CD14-positive monocyte (primary cell): ENCODE measurements around the gene SEMA6D. TPM values are rescaled to one million over a fixed set of nuclear protein-coding genes. Genes with fewer than 3 reads are reported as not detected.

Source experiments
- DNase-seq, 3 donors: peaks; one replicate each; pipeline ENCODE4 v3.0.0-alpha.2; 2011 to 2022
- H2AFZ ChIP-seq: 2 replicates; pipeline ENCODE4 v1.6.0; 2012; ENCODE audit warnings: mild to moderate bottlenecking, low read depth, low read length, inconsistent platforms; ENCODE audit not compliant: insufficient read depth, poor library complexity, severe bottlenecking
- H3K27ac ChIP-seq, 2 donors: 1 replicate in 1 of 2; 2 replicates in 1 of 2; pipeline ENCODE4 v1.5.1; 2012 to 2013; ENCODE audit warnings: low read length in 2 of 2, control low read depth in 1 of 2, inconsistent platforms in 1 of 2, low read depth in 1 of 2, mild to moderate bottlenecking in 1 of 2
- H3K27me3 ChIP-seq, 2 donors: one replicate each; pipeline versions ENCODE4 v1.6.0 to v1.6.1; 2011 to 2013; ENCODE audit warnings: low read length in 2 of 2; ENCODE audit not compliant: control insufficient read depth in 2 of 2, insufficient read depth in 2 of 2
- H3K36me3 ChIP-seq, 2 donors: replicated peaks in 1 of 2; 1 replicate in 1 of 2; 2 replicates in 1 of 2; pipeline versions ENCODE4 v1.5.1 to v1.6.1; 2012 to 2013; ENCODE audit warnings: low read length in 2 of 2, control low read depth in 1 of 2, inconsistent platforms in 1 of 2, mild to moderate bottlenecking in 1 of 2; ENCODE audit not compliant: insufficient read depth in 2 of 2, control insufficient read depth in 1 of 2
- H3K4me1 ChIP-seq, 2 donors: 1 replicate in 1 of 2; 2 replicates in 1 of 2; pipeline versions ENCODE4 v1.5.1 to v1.6.1; 2012 to 2013; ENCODE audit warnings: low read length in 2 of 2, control low read depth in 1 of 2, inconsistent platforms in 1 of 2, mild to moderate bottlenecking in 1 of 2, moderate library complexity in 1 of 2; ENCODE audit not compliant: insufficient read depth in 2 of 2, control insufficient read depth in 1 of 2
- H3K4me2 ChIP-seq: replicated peaks from 2 replicates; pipeline ENCODE3; 2012; ENCODE audit warnings: low read length, moderate library complexity, mild to moderate bottlenecking; ENCODE audit not compliant: poor library complexity, severe bottlenecking; ENCODE audit errors: extremely low read depth
- H3K4me3 ChIP-seq, 3 experiments: fragments of 200-600 bp in 1 of 3; sonication (generic) in 1 of 3; replicated peaks in 1 of 3; 1 replicate in 2 of 3; 2 replicates in 1 of 3; pipeline ENCODE4 v1.5.1; 2011 to 2013; ENCODE audit warnings: low read length in 3 of 3, mild to moderate bottlenecking in 3 of 3, control low read depth in 2 of 3, low read depth in 2 of 3, inconsistent platforms in 1 of 3, moderate library complexity in 1 of 3
- H3K79me2 ChIP-seq: 2 replicates; pipeline ENCODE4 v1.6.0; 2012; ENCODE audit warnings: mild to moderate bottlenecking, control low read depth, inconsistent platforms, low read length, moderate library complexity; ENCODE audit not compliant: insufficient read depth
- H3K9ac ChIP-seq: 2 replicates; pipeline ENCODE4 v1.6.0; 2017; ENCODE audit warnings: low read length, mild to moderate bottlenecking; ENCODE audit not compliant: insufficient read depth, poor library complexity, severe bottlenecking
- H3K9me3 ChIP-seq, 2 donors: replicated peaks in 1 of 2; 1 replicate in 1 of 2; 2 replicates in 1 of 2; pipeline versions ENCODE4 v1.5.1 to v1.6.1; 2012 to 2013; ENCODE audit warnings: low read length in 2 of 2, control low read depth in 1 of 2; ENCODE audit not compliant: control insufficient read depth in 1 of 2, insufficient read depth in 1 of 2
- H4K20me1 ChIP-seq: 2 replicates; pipeline ENCODE4 v1.6.0; 2012; ENCODE audit warnings: mild to moderate bottlenecking, low read length, control low read depth, moderate library complexity; ENCODE audit not compliant: insufficient read depth
- H3K27ac Mint-ChIP-seq, 7 donors: one replicate each; pipeline ENCODE4 v1.8.0; 2020; ENCODE audit warnings: mild to moderate bottlenecking in 7 of 7, mixed read lengths in 7 of 7, moderate library complexity in 6 of 7, inconsistent platforms in 2 of 7
- H3K27me3 Mint-ChIP-seq, 3 donors: one replicate each; pipeline ENCODE4 v1.8.0; 2021 to 2022; ENCODE audit warnings: low read depth in 3 of 3, mild to moderate bottlenecking in 3 of 3, mixed read lengths in 3 of 3, moderate library complexity in 3 of 3, inconsistent platforms in 1 of 3
- H3K36me3 Mint-ChIP-seq, 2 donors: one replicate each; pipeline ENCODE4 v1.8.0; 2020; ENCODE audit warnings: mixed read lengths in 2 of 2, inconsistent platforms in 1 of 2, mild to moderate bottlenecking in 1 of 2
- H3K4me1 Mint-ChIP-seq: one replicate; pipeline ENCODE4 v1.8.0; 2020; ENCODE audit warnings: mild to moderate bottlenecking, mixed read lengths
- H3K4me3 Mint-ChIP-seq, 2 donors: one replicate each; pipeline ENCODE4 v1.8.0; 2020; ENCODE audit warnings: mild to moderate bottlenecking in 2 of 2, mixed read lengths in 2 of 2, moderate library complexity in 1 of 2
- H3K9me3 Mint-ChIP-seq, 7 donors: one replicate each; pipeline ENCODE4 v1.8.0; 2020 to 2022; ENCODE audit warnings: mixed read lengths in 7 of 7, mild to moderate bottlenecking in 6 of 7, moderate library complexity in 6 of 7, inconsistent platforms in 2 of 7
- CTCF ChIP-seq: fragments of 200-600 bp; IDR thresholded peaks from one replicate; pipeline ENCODE4 v1.8.0; 2022; ENCODE audit warnings: antibody characterized with exemption, mild to moderate bottlenecking
- WGBS: methylation state at CpG from one replicate; pipeline ENCODE4 v1.1.5; 2013; ENCODE audit warnings: missing lambda C conversion rate; ENCODE audit not compliant: insufficient coverage; 5-methylcytosine and 5-hydroxymethylcytosine counted together
- intact Hi-C, 2 donors: fragments of 100-400 bp; cut with micrococcal nuclease; formaldehyde crosslinking; loops; one replicate each; pipeline versions ENCODE4 v1.15.0 to v1.15.1; 2023
- polyA plus RNA-seq, 3 donors: library from polyadenylated mRNA; depleted of rRNA in 1 of 3; unstranded in 2 of 3; stranded (reverse) in 1 of 3; fragments of 300-500 nt in 2 of 3; fragments of >200 nt in 1 of 3; fragmentation: Illumina TruSeq in 2 of 3; gene quantifications; 1 replicate in 2 of 3; 2 replicates in 1 of 3; pipeline ENCODE4 v1.2.3, GENCODE V29; 2012 to 2021

Gene SEMA6D
- polyA plus RNA-seq, 3 donors = not detected

GRCh38 chr15:47791161-47791560 lies 73.9 kb downstream of the SEMA6D start:
- Mint-ChIP-seq H3K4me1 (no peaks in the 10 kb centered on the region), H3K36me3 (no peaks in the 10 kb centered on the region), H3K4me3 (no peak overlapping the region), H3K27ac (no peak overlapping the region), H3K27me3 (peaks cover 0 to 2% (median 2%) of the 10 kb centered on the region in 3 donors), H3K9me3 (no peaks in the 10 kb centered on the region)
- no peak overlapping the region for H3K27ac ChIP-seq
- intact Hi-C loops = no loop called here
- no peaks in the 10 kb centered on the region for H3K9me3 ChIP-seq
- H3K4me2 ChIP-seq = no peak overlapping the region
- no peaks in the 10 kb centered on the region for H3K4me1 ChIP-seq
- DNase-seq = no peak
- no CpG with 5 or more reads among the region's 1 CpG for WGBS
- H4K20me1 ChIP-seq = no peaks in the 10 kb centered on the region
- H3K4me3 ChIP-seq = no peak overlapping the region
- no peaks in the 10 kb centered on the region for H3K36me3 ChIP-seq
- no peaks in the 10 kb centered on the region for H3K27me3 ChIP-seq
- H3K9ac ChIP-seq = no peak overlapping the region
- no peak for TF ChIP-seq CTCF
- H2AFZ ChIP-seq = no peak overlapping the region
- no peaks in the 10 kb centered on the region for H3K79me2 ChIP-seq

GRCh38 chr15:47792231-47792630 lies 74.9 kb downstream of the SEMA6D start:
- no peaks in the 10 kb centered on the region for H3K79me2 ChIP-seq
- Mint-ChIP-seq H3K27ac (no peak overlapping the region), H3K4me3 (no peak overlapping the region), H3K4me1 (no peaks in the 10 kb centered on the region), H3K9me3 (no peaks in the 10 kb centered on the region), H3K36me3 (no peaks in the 10 kb centered on the region), H3K27me3 (peaks cover 0 to 2% (median 0%) of the 10 kb centered on the region in 3 donors)
- H3K4me2 ChIP-seq = no peak overlapping the region
- H3K9ac ChIP-seq = no peak overlapping the region
- no peaks in the 10 kb centered on the region for H3K27me3 ChIP-seq
- no peaks in the 10 kb centered on the region for H3K36me3 ChIP-seq
- WGBS = no CpG with 5 or more reads among the region's 2 CpGs
- no peak overlapping the region for H3K4me3 ChIP-seq
- TF ChIP-seq CTCF = no peak
- DNase-seq = no peak
- intact Hi-C loops = no loop called here
- H2AFZ ChIP-seq = no peak overlapping the region
- no peaks in the 10 kb centered on the region for H3K4me1 ChIP-seq
- no peak overlapping the region for H3K27ac ChIP-seq
- no peaks in the 10 kb centered on the region for H3K9me3 ChIP-seq
- H4K20me1 ChIP-seq = no peaks in the 10 kb centered on the region
